Fibroblast of mammary gland (primary cell): ENCODE measurements around the gene FHL3.

Experiments used
- DNase-seq: peaks from one replicate; pipeline ENCODE4 v3.0.0-alpha.2; 2010; ENCODE audit warnings: low read depth
- H3K4me3 ChIP-seq: 2 replicates; pipeline ENCODE4 v1.5.1; 2011; ENCODE audit warnings: low read depth, mild to moderate bottlenecking, low read length, moderate library complexity; ENCODE audit not compliant: control insufficient read depth
- CTCF ChIP-seq: conservative IDR thresholded peaks from 2 replicates; pipeline ENCODE4 v1.5.1; 2011; ENCODE audit warnings: low read depth, low read length, inconsistent platforms; ENCODE audit not compliant: control insufficient read depth, insufficient read depth

Gene FHL3

DNA sequence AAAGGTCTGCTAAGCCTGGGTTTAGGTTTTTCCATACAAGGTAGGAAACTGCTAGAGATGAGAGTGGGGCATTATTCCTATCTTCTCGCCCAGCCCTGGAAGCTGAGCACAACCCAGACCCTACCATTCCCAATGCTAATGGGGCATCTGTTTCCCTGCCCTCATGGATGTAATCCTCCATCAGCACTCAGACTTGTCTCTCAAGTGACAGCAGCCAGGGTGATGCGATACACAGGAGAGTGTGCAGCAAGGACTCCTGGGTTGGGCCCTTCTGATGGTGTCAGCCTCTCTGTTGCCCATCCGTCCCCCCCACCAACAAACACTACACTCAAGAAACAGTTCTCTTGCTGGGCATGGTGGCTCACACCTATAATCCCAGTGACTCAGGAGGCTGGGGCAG, 52.6 kb downstream of the FHL3 start:
- TF ChIP-seq CTCF = no peak
- no peak for DNase-seq
- H3K4me3 ChIP-seq = no peak overlapping the region

GRCh38 chr1:37951783-37952624, 53.3 kb downstream of the FHL3 start:
- TF ChIP-seq CTCF = no peak

DNA sequence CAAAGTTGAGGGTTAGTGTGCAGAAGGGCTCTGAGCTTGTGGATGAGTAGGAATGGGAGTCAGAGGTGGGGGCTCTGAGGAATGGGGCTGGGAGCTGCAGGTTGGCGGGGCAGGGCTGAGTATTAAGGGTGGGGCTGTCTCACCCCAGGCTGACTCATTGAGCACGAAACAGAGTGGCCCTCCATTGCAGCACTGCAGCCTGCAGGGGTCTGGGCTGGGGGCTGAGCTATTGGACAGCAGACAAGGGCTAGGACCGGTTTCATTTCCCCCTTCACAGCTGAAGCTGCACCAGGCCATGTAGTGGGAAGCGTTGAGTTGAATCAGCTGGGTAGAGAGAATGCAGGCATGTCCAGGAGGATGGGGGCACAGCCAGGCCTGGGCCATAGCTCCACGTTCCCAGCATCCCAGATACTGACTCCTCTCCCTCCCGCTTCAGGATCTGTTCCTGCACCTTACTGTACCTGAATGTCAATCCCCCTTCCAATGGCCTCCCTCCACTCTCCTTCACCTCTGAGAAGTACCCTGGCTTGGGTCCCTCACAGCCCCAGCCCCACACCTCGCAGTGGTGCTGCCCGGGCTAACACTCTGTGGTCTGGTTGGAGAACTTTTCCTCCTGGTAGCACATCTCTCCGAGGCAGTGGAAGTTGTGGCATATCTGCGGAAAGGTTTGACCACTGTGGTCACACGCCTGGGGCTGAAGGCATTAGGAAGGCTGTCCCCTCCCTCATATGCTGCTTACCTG, 54.1 kb downstream of the FHL3 start:
- no peak for DNase-seq
- no peak overlapping the region for H3K4me3 ChIP-seq

More at GRCh38 chr1:37951783-37952624, 53.3 kb downstream of the FHL3 start:
- no peak overlapping the region for H3K4me3 ChIP-seq
- no peak for DNase-seq

GRCh38 chr1:37949524-37950152, 55.7 kb downstream of the FHL3 start:
- H3K4me3 ChIP-seq = no peak overlapping the region
- no peak for TF ChIP-seq CTCF

More for the DNA sequence above, 54.1 kb downstream of the FHL3 start:
- TF ChIP-seq CTCF = no peak

GRCh38 chr1:37948841-37949240, 56.5 kb downstream of the FHL3 start:
- DNase-seq = no peak
- no peak overlapping the region for H3K4me3 ChIP-seq
- no peak for TF ChIP-seq CTCF

More at GRCh38 chr1:37949524-37950152, 55.7 kb downstream of the FHL3 start:
- DNase-seq = no peak

- H3K4me3 ChIP-seq = no peak overlapping the region
- TF ChIP-seq CTCF = no peak
- no peak for DNase-seq
These were observed 57.1 kb downstream of the FHL3 start for GRCh38 chr1:37948166-37948565.
